ENCODE results near the gene NT5DC1.

NT5DC1 gene

GRCh38 chr6:116136933-116137340, 36.3 kb downstream of the NT5DC1 start:
- no peak for DNase-seq (ENCODE audit: low read depth)

GRCh38 chr6:116139917-116140316, 39.3 kb downstream of the NT5DC1 start:
- DNase-seq (ENCODE audit: low read depth), result no peak

- peak; percentile 60 for DNase-seq (ENCODE audit: low read depth)
Measured at GRCh38 chr6:116144605-116145004, 44.0 kb downstream of the NT5DC1 start.

GRCh38 chr6:116145803-116146675, 45.4 kb downstream of the NT5DC1 start:
- DNase-seq (ENCODE audit: low read depth), result no peak

GRCh38 chr6:116152620-116153019, 52.0 kb downstream of the NT5DC1 start:
- DNase-seq (ENCODE audit: low read depth), result no peak

- DNase-seq (ENCODE audit: low read depth), result no peak
Measured at GRCh38 chr6:116154887-116155286, 54.2 kb downstream of the NT5DC1 start.

- DNase-seq (ENCODE audit: low read depth), result no peak
Measured at GRCh38 chr6:116156405-116157326, 56.0 kb downstream of the NT5DC1 start.

- no peak for DNase-seq (ENCODE audit: low read depth)
Measured at GRCh38 chr6:116157391-116157790, 56.7 kb downstream of the NT5DC1 start.

GRCh38 chr6:116158641-116159040, 58.0 kb downstream of the NT5DC1 start:
- DNase-seq (ENCODE audit: low read depth), result peak; percentile 26

GRCh38 chr6:116159782-116160524, 59.3 kb downstream of the NT5DC1 start:
- DNase-seq (ENCODE audit: low read depth), result peak; percentile 67

GRCh38 chr6:116165596-116165995, 64.9 kb downstream of the NT5DC1 start:
- no peak for DNase-seq (ENCODE audit: low read depth)

GRCh38 chr6:116166369-116166768, 65.7 kb downstream of the NT5DC1 start:
- DNase-seq (ENCODE audit: low read depth), result no peak

GRCh38 chr6:116168148-116168547, 67.5 kb downstream of the NT5DC1 start:
- DNase-seq (ENCODE audit: low read depth), result no peak

- no peak for DNase-seq (ENCODE audit: low read depth)
Measured at GRCh38 chr6:116169880-116170279, 69.2 kb downstream of the NT5DC1 start.

- no peak for DNase-seq (ENCODE audit: low read depth)
Measured at GRCh38 chr6:116170358-116171057, 69.9 kb downstream of the NT5DC1 start.

GRCh38 chr6:116173928-116174327, 73.3 kb downstream of the NT5DC1 start:
- no peak for DNase-seq (ENCODE audit: low read depth)

- DNase-seq (ENCODE audit: low read depth), result no peak
Measured at GRCh38 chr6:116175344-116175743, 74.7 kb downstream of the NT5DC1 start.

- DNase-seq (ENCODE audit: low read depth), result no peak
Measured at GRCh38 chr6:116176596-116176995, 75.9 kb downstream of the NT5DC1 start.

GRCh38 chr6:116180375-116180774, 79.7 kb downstream of the NT5DC1 start:
- no peak for DNase-seq (ENCODE audit: low read depth)

- no peak for DNase-seq (ENCODE audit: low read depth)
Measured at GRCh38 chr6:116189472-116189871, 88.8 kb downstream of the NT5DC1 start.

GRCh38 chr6:116190550-116190949, 89.9 kb downstream of the NT5DC1 start:
- no peak for DNase-seq (ENCODE audit: low read depth)

GRCh38 chr6:116191881-116192280, 91.2 kb downstream of the NT5DC1 start:
- no peak for DNase-seq (ENCODE audit: low read depth)
